Measurements from ENCODE around the gene ZMAT1. TPM values are rescaled to one million over a fixed set of nuclear protein-coding genes. Genes with fewer than 3 reads are reported as not detected.

ZMAT1 gene
- total and polyA plus RNA-seq, 4 donors = 1.1 to 3.9 (median 2.3) TPM

GRCh38 chrX:101906136-101906796, 25.6 kb downstream of the ZMAT1 start:
- Histone ChIP-seq H3K4me1 (ENCODE audit: control insufficient read depth in 4 of 4, insufficient read depth in 4 of 4, low read length in 3 of 4) (no peaks in the 10 kb centered on the region), H3K9me3 (ENCODE audit: control insufficient read depth in 4 of 4, low read length in 3 of 4) (peaks cover 0 to 5% (median 1%) of the 10 kb centered on the region in 4 donors), H3K4me3 (ENCODE audit: low read depth in 1 of 3, low read length in 3 of 3) (no peak overlapping the region), H3K27ac (ENCODE audit: low read depth in 1 of 2, low read length in 2 of 2) (no peak overlapping the region), H3K9ac (ENCODE audit: low read depth in 1 of 2, low read length in 2 of 2) (no peak overlapping the region), H3K36me3 (ENCODE audit: control insufficient read depth in 4 of 4, insufficient read depth in 3 of 4, low read depth in 1 of 4, low read length in 3 of 4) (no peaks in the 10 kb centered on the region), H3K27me3 (ENCODE audit: control insufficient read depth in 4 of 4, insufficient read depth in 4 of 4, low read length in 3 of 4) (no peaks in the 10 kb centered on the region)
- DNase-seq (ENCODE audit: low spot score) = no peak
- no peak for TF ChIP-seq ZBTB33 (IDR thresholded peaks at IDR 0.05)
- no peak for TF ChIP-seq FOXA2 (IDR thresholded peaks at IDR 0.05)
- no peak for TF ChIP-seq SP1 (IDR thresholded peaks at IDR 0.05)
- no peak for TF ChIP-seq NR2F2 (IDR thresholded peaks at IDR 0.05)
- TF ChIP-seq REST (IDR thresholded peaks at IDR 0.05) = no peak
- TF ChIP-seq RAD21 (IDR thresholded peaks at IDR 0.05) = no peak
- no peak for TF ChIP-seq JUND (IDR thresholded peaks at IDR 0.05)
- no peak for TF ChIP-seq EGR1 (IDR thresholded peaks at IDR 0.05; ENCODE audit: low read depth in 2 of 2)
- no peak for TF ChIP-seq YY1 (IDR thresholded peaks at IDR 0.05)
- no peak for TF ChIP-seq FOXA1 (IDR thresholded peaks at IDR 0.05)
- TF ChIP-seq HNF4A (conservative IDR thresholded peaks at IDR 0.05) = no peak
- no peak for TF ChIP-seq CTCF (IDR thresholded peaks at IDR 0.05; ENCODE audit: low read depth, low read length, missing input control)
- no peak for TF ChIP-seq HNF4G (IDR thresholded peaks at IDR 0.05)
- TF ChIP-seq MAX (IDR thresholded peaks at IDR 0.05) = no peak
- TF ChIP-seq GABPA (IDR thresholded peaks at IDR 0.05 in 1 of 2, conservative IDR thresholded peaks at IDR 0.05 in 1 of 2) = no peak
- TF ChIP-seq, protein P1, sequence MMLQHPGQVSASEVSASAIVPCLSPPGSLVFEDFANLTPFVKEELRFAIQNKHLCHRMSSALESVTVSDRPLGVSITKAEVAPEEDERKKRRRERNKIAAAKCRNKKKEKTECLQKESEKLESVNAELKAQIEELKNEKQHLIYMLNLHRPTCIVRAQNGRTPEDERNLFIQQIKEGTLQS (IDR thresholded peaks at IDR 0.05) = no peak
- no peak for TF ChIP-seq TAF1 (conservative IDR thresholded peaks at IDR 0.05)
- 77% methylated on average over 5 of the region's 5 CpGs for WGBS

All from liver (tissue), 9 donors.